ENCODE data around the gene DEPDC1B.

GRCh38 chr5:60594715-60595477, 105.1 kb downstream of the DEPDC1B start:
- TF ChIP-seq CTCF (IDR thresholded peaks at IDR 0.05) (no peak), POLR2AphosphoS5 (IDR thresholded peaks at IDR 0.05) (no peak), POLR2A (IDR thresholded peaks at IDR 0.05) (no peak)
